ENCODE data around the gene RHOT2.
"Not testable (repeated sequence)": the region's sequence is repeated elsewhere in the genome, so short reads cannot be mapped to it uniquely, and the experiment has no call there.

DNA sequence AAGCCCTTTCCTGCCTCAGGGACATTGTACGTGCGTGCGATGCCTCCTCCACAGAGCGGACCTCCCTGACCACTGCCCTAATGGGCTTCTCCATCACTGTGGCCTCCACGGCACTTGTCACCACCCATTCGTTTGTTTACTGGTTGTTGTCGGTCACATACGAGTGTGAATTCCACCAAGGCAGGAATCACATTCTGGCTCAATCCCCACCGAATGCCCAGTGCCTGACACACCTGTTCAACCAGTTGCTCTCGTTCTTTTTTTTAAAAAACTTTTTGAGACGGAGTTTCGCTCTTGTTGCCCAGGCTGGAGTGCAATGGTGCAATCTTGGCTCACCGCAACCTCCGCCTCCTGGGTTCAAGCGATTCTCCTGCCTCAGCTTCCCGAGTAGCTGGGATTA, 23.3 kb downstream of the RHOT2 start:
- TF ChIP-seq, protein P1, sequence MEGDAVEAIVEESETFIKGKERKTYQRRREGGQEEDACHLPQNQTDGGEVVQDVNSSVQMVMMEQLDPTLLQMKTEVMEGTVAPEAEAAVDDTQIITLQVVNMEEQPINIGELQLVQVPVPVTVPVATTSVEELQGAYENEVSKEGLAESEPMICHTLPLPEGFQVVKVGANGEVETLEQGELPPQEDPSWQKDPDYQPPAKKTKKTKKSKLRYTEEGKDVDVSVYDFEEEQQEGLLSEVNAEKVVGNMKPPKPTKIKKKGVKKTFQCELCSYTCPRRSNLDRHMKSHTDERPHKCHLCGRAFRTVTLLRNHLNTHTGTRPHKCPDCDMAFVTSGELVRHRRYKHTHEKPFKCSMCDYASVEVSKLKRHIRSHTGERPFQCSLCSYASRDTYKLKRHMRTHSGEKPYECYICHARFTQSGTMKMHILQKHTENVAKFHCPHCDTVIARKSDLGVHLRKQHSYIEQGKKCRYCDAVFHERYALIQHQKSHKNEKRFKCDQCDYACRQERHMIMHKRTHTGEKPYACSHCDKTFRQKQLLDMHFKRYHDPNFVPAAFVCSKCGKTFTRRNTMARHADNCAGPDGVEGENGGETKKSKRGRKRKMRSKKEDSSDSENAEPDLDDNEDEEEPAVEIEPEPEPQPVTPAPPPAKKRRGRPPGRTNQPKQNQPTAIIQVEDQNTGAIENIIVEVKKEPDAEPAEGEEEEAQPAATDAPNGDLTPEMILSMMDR (conservative IDR thresholded peaks at IDR 0.05), result not testable (repeated sequence)
- TF ChIP-seq ZFX (IDR thresholded peaks at IDR 0.05), result not testable (repeated sequence)
